HepG2 (cell line): ENCODE measurements around the gene SYTL2. TPM values are rescaled to one million over a fixed set of nuclear protein-coding genes. Genes with fewer than 3 reads are reported as not detected.

Experiments used
- ATAC-seq: fragments of 200-7000 bp; cut with Tn5 transposase; 3 replicates; pipeline ENCODE4 v1.9.1; 2020; ENCODE audit warnings: mild to moderate bottlenecking, moderate library complexity
- BruUV-seq: library from RNA; stranded (reverse); fragments of 400-500 nt; replicated peaks from 2 replicates; lab custom pipeline; 2021; lab: Mats Ljungman, UMichigan
- CTCF ChIA-PET: fragments of 300-600 bp; formaldehyde crosslinking; extraction: SDS; loops from one replicate; lab custom pipeline; 2021; ENCODE audit warnings: low total read pairs, inconsistent platforms, low intra/inter-chr PET ratio; lab: Yijun Ruan, JAX
- POLR2A ChIA-PET: fragments of 350-600 bp; sonication (Branson Sonifier 250); formaldehyde crosslinking; loops from one replicate; lab custom pipeline; 2020; ENCODE audit warnings: antibody characterized with exemption, inconsistent platforms; lab: Yijun Ruan, JAX
- DNase-seq: peaks from one replicate; pipeline ENCODE4 v3.0.0-alpha.2; 2015; ENCODE audit warnings: low spot score
- FAIRE-seq: peaks from 3 replicates; lab custom pipeline; 2011; peaks lifted over from hg19 to GRCh38; lab: Jason Lieb, UNC
- H2AFZ ChIP-seq: one replicate; pipeline ENCODE4 v1.6.1; 2011; ENCODE audit warnings: low read length, inconsistent platforms
- H3K27ac ChIP-seq: fragments of 300-600 bp; 3 replicates; pipeline ENCODE4 v1.8.0; 2011; ENCODE audit warnings: mixed run types, mild to moderate bottlenecking, mixed read lengths, low read length, inconsistent platforms; ENCODE audit not compliant: insufficient read depth; ENCODE audit errors: extremely low read length
- H3K27me3 ChIP-seq, 2 experiments: fragments of 200-600 bp in 1 of 2; 2 replicates in 1 of 2; 3 replicates in 1 of 2; pipeline versions ENCODE4 v1.6.0 to v1.8.0; 2011; ENCODE audit warnings: low read length in 2 of 2, mild to moderate bottlenecking in 2 of 2, moderate library complexity in 2 of 2, inconsistent platforms in 1 of 2; ENCODE audit not compliant: insufficient read depth in 2 of 2, control insufficient read depth in 1 of 2
- H3K36me3 ChIP-seq, 2 experiments: fragments of 200-600 bp in 1 of 2; replicated peaks in 1 of 2; 2 replicates in 1 of 2; 3 replicates in 1 of 2; pipeline versions ENCODE4 v1.5.1 to v1.8.0; 2011; ENCODE audit warnings: low read length in 2 of 2, inconsistent platforms in 1 of 2; ENCODE audit not compliant: insufficient read depth in 2 of 2, control insufficient read depth in 1 of 2
- H3K4me1 ChIP-seq: 2 replicates; pipeline ENCODE4 v1.5.1; 2012; ENCODE audit warnings: low read length, inconsistent platforms; ENCODE audit not compliant: insufficient read depth
- H3K4me2 ChIP-seq: 2 replicates; pipeline ENCODE4 v1.6.0; 2011; ENCODE audit warnings: low read depth, low read length, inconsistent platforms
- H3K4me3 ChIP-seq, 3 experiments: fragments of 200-600 bp in 1 of 3; sonication (generic), shearing (Covaris generic) in 1 of 3; replicated peaks in 1 of 3; 2 replicates each; pipeline ENCODE4 v1.5.1; 2011 to 2016; ENCODE audit warnings: low read length in 3 of 3, inconsistent platforms in 2 of 3, low read depth in 2 of 3, mild to moderate bottlenecking in 2 of 3, control low read depth in 1 of 3, mixed read lengths in 1 of 3; ENCODE audit not compliant: insufficient read depth in 1 of 3
- H3K79me2 ChIP-seq: one replicate; pipeline ENCODE4 v1.6.1; 2011; ENCODE audit warnings: low read length, inconsistent platforms; ENCODE audit not compliant: insufficient read depth
- H3K9ac ChIP-seq: 2 replicates; pipeline ENCODE4 v1.6.0; 2011; ENCODE audit warnings: mild to moderate bottlenecking, low read depth, low read length, inconsistent platforms; ENCODE audit not compliant: insufficient read depth
- H3K9me3 ChIP-seq: 2 replicates; pipeline ENCODE4 v1.5.1; 2012; ENCODE audit warnings: mild to moderate bottlenecking, low read length
- H4K20me1 ChIP-seq: 2 replicates; pipeline ENCODE4 v1.6.0; 2011; ENCODE audit warnings: inconsistent platforms, mild to moderate bottlenecking, low read length, moderate library complexity; ENCODE audit not compliant: insufficient read depth
- GATA4 ChIP-seq: sonication (generic); IDR thresholded peaks from 2 replicates; pipeline ENCODE4 v1.6.1; 2016; ENCODE audit warnings: antibody characterized with exemption, low read depth, borderline replicate concordance
- GPN1 ChIP-seq: sonication (generic); formaldehyde crosslinking; IDR thresholded peaks from 2 replicates; pipeline ENCODE4 v1.5.1; 2020; ENCODE audit warnings: missing genetic modification reagents, borderline replicate concordance
- HNRNPH1 ChIP-seq: fragments of 200-400 bp; formaldehyde crosslinking; optimal IDR thresholded peaks from 2 replicates; pipeline ENCODE3; 2017; ENCODE audit warnings: mild to moderate bottlenecking, low read depth, low read length
- ISL2 ChIP-seq: sonication (generic); formaldehyde crosslinking; IDR thresholded peaks from 2 replicates; pipeline ENCODE4 v1.5.0; 2020; ENCODE audit warnings: missing genetic modification reagents
- PITX1 ChIP-seq: sonication (generic); formaldehyde crosslinking; IDR thresholded peaks from 2 replicates; pipeline ENCODE4 v1.5.1; 2020; ENCODE audit warnings: mild to moderate bottlenecking, missing genetic modification reagents
- ZBTB20 ChIP-seq: sonication (generic); formaldehyde crosslinking; IDR thresholded peaks from 2 replicates; pipeline ENCODE4 v1.8.1; 2023; ENCODE audit warnings: missing genetic modification reagents, low read depth, mild to moderate bottlenecking, borderline replicate concordance
- ZFP36L2 ChIP-seq: sonication (generic); formaldehyde crosslinking; IDR thresholded peaks from 2 replicates; pipeline ENCODE4 v1.4.0; 2020; ENCODE audit warnings: missing genetic modification reagents
- ZNF331 ChIP-seq: sonication (generic); formaldehyde crosslinking; IDR thresholded peaks from 2 replicates; pipeline ENCODE4 v1.4.0; 2020; ENCODE audit warnings: missing genetic modification reagents
- WGBS: methylation state at CpG from one replicate; pipeline ENCODE4 v1.1.6; 2017; ENCODE audit warnings: low lambda C conversion rate; 5-methylcytosine and 5-hydroxymethylcytosine counted together
- in situ Hi-C: cut with HindIII; loops from 2 replicates; pipeline ENCODE4 v1.10.0; 2017; ENCODE audit warnings: low pct_unique_long_range_greater_than_20kb; ENCODE audit not compliant: extremely low pct_ligation_motif_present
- intact Hi-C: fragments of 100-400 bp; cut with micrococcal nuclease; formaldehyde crosslinking; loops from one replicate; pipeline ENCODE4 v1.10.0; 2022; ENCODE audit not compliant: unreplicated experiment
- polyA plus RNA-seq, 8 experiments: library from polyadenylated mRNA; depleted of rRNA in 3 of 8; stranded (reverse) in 7 of 8; unstranded in 1 of 8; fragments of >200 nt; fragmentation: Illumina TruSeq in 4 of 8; extraction: Trizol in 4 of 8; gene quantifications; 2 replicates each; pipeline versions ENCODE4 v1.2.1 to v1.2.3, GENCODE V29; 2011 to 2016; ENCODE audit warnings: low read depth in 4 of 8, missing spikeins in 1 of 8, mixed read lengths in 1 of 8; ENCODE audit not compliant: insufficient read depth in 1 of 8
- total RNA-seq, 5 experiments: library from RNA; depleted of rRNA; stranded (reverse); fragments of >200 nt; fragmentation: Illumina TruSeq; extraction: Trizol; gene quantifications; 2 replicates each; pipeline ENCODE4 v1.2.3, GENCODE V29; 2016; ENCODE audit warnings: low read depth in 1 of 5
- TF ChIP-seq, protein P1 (sequence below): sonication (generic); formaldehyde crosslinking; IDR thresholded peaks from 2 replicates; pipeline ENCODE4 v1.5.0; 2020; ENCODE audit warnings: mild to moderate bottlenecking, missing genetic modification reagents, borderline replicate concordance
- TF ChIP-seq, protein P2 (sequence below): sonication (generic); formaldehyde crosslinking; IDR thresholded peaks from 2 replicates; pipeline ENCODE4 v1.4.0; 2020; ENCODE audit warnings: missing genetic modification reagents

Gene SYTL2
- total and polyA plus RNA-seq, 2 of the 13 experiments (the other 11 are each of a cell fraction or from before 2014, with no cell fraction given), result 0.77 to 0.90 TPM

DNA sequence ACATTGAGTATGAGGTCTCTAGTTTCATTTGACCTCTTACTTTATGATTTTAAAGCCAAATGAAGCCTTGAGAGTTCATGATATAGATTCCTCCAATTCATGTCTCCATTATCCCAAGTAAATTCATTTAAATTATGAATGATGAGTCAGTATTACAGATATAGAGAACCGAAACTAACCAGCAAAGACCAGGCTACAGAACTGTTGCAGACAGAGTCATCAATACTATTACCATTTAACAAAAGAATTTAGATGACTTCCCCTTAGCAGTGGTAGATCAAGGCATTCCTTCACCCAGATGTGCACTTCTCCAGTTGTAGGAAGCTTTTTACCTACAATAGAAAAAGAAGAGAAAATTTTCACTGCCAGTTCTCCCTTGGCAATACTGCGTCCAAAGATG, 113.2 kb downstream of the SYTL2 start:
- Histone ChIP-seq H3K4me2 (no peak overlapping the region), H3K36me3 (no peaks in the 10 kb centered on the region), H3K27me3 (no peaks in the 10 kb centered on the region), H3K79me2 (no peaks in the 10 kb centered on the region), H2AFZ (no peak overlapping the region), H4K20me1 (no peaks in the 10 kb centered on the region), H3K9me3 (no peaks in the 10 kb centered on the region), H3K4me3 (no peak overlapping the region), H3K4me1 (no peaks in the 10 kb centered on the region), H3K27ac (no peak overlapping the region), H3K9ac (no peak overlapping the region)
- ChIA-PET CTCF (no interaction called here), POLR2A (no interaction called here)
- in situ Hi-C loops (no loop called here), intact Hi-C loops (no loop called here)
- no TSS peak for BruUV-seq
- DNase-seq (no peak), FAIRE-seq (no peak), ATAC-seq (no peak)
- WGBS, result 33% methylated on average over 2 of the region's 2 CpGs
- TF ChIP-seq PITX1 (CRISPR knock-in tag), result no peak
- TF ChIP-seq ZBTB20, result no peak
- TF ChIP-seq, protein P1, sequence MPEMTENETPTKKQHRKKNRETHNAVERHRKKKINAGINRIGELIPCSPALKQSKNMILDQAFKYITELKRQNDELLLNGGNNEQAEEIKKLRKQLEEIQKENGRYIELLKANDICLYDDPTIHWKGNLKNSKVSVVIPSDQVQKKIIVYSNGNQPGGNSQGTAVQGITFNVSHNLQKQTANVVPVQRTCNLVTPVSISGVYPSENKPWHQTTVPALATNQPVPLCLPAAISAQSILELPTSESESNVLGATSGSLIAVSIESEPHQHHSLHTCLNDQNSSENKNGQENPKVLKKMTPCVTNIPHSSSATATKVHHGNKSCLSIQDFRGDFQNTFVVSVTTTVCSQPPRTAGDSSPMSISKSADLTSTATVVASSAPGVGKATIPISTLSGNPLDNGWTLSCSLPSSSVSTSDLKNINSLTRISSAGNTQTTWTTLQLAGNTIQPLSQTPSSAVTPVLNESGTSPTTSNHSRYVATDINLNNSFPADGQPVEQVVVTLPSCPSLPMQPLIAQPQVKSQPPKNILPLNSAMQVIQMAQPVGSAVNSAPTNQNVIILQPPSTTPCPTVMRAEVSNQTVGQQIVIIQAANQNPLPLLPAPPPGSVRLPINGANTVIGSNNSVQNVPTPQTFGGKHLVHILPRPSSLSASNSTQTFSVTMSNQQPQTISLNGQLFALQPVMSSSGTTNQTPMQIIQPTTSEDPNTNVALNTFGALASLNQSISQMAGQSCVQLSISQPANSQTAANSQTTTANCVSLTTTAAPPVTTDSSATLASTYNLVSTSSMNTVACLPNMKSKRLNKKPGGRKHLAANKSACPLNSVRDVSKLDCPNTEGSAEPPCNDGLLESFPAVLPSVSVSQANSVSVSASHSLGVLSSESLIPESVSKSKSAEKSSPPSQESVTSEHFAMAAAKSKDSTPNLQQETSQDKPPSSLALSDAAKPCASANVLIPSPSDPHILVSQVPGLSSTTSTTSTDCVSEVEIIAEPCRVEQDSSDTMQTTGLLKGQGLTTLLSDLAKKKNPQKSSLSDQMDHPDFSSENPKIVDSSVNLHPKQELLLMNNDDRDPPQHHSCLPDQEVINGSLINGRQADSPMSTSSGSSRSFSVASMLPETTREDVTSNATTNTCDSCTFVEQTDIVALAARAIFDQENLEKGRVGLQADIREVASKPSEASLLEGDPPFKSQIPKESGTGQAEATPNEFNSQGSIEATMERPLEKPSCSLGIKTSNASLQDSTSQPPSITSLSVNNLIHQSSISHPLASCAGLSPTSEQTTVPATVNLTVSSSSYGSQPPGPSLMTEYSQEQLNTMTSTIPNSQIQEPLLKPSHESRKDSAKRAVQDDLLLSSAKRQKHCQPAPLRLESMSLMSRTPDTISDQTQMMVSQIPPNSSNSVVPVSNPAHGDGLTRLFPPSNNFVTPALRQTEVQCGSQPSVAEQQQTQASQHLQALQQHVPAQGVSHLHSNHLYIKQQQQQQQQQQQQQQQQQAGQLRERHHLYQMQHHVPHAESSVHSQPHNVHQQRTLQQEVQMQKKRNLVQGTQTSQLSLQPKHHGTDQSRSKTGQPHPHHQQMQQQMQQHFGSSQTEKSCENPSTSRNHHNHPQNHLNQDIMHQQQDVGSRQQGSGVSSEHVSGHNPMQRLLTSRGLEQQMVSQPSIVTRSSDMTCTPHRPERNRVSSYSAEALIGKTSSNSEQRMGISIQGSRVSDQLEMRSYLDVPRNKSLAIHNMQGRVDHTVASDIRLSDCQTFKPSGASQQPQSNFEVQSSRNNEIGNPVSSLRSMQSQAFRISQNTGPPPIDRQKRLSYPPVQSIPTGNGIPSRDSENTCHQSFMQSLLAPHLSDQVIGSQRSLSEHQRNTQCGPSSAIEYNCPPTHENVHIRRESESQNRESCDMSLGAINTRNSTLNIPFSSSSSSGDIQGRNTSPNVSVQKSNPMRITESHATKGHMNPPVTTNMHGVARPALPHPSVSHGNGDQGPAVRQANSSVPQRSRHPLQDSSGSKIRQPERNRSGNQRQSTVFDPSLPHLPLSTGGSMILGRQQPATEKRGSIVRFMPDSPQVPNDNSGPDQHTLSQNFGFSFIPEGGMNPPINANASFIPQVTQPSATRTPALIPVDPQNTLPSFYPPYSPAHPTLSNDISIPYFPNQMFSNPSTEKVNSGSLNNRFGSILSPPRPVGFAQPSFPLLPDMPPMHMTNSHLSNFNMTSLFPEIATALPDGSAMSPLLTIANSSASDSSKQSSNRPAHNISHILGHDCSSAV, result no peak
- no peak for TF ChIP-seq ZFP36L2 (CRISPR knock-in tag)
- TF ChIP-seq ZNF331, result no peak
- TF ChIP-seq GPN1 (CRISPR knock-in tag), result no peak
- TF ChIP-seq HNRNPH1, result no peak
- TF ChIP-seq, protein P2, sequence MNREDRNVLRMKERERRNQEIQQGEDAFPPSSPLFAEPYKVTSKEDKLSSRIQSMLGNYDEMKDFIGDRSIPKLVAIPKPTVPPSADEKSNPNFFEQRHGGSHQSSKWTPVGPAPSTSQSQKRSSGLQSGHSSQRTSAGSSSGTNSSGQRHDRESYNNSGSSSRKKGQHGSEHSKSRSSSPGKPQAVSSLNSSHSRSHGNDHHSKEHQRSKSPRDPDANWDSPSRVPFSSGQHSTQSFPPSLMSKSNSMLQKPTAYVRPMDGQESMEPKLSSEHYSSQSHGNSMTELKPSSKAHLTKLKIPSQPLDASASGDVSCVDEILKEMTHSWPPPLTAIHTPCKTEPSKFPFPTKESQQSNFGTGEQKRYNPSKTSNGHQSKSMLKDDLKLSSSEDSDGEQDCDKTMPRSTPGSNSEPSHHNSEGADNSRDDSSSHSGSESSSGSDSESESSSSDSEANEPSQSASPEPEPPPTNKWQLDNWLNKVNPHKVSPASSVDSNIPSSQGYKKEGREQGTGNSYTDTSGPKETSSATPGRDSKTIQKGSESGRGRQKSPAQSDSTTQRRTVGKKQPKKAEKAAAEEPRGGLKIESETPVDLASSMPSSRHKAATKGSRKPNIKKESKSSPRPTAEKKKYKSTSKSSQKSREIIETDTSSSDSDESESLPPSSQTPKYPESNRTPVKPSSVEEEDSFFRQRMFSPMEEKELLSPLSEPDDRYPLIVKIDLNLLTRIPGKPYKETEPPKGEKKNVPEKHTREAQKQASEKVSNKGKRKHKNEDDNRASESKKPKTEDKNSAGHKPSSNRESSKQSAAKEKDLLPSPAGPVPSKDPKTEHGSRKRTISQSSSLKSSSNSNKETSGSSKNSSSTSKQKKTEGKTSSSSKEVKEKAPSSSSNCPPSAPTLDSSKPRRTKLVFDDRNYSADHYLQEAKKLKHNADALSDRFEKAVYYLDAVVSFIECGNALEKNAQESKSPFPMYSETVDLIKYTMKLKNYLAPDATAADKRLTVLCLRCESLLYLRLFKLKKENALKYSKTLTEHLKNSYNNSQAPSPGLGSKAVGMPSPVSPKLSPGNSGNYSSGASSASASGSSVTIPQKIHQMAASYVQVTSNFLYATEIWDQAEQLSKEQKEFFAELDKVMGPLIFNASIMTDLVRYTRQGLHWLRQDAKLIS (CRISPR knock-in tag), result no peak
- TF ChIP-seq GATA4, result no peak
- no peak for TF ChIP-seq ISL2 (CRISPR knock-in tag)
